Measurements from ENCODE around the gene C10orf53. TPM values are rescaled to one million over a fixed set of nuclear protein-coding genes. Genes with fewer than 3 reads are reported as not detected.

The C10orf53 gene
- total and polyA plus RNA-seq, 10 of the 15 experiments (the other 5 are each of a cell fraction or from before 2014, with no cell fraction given): not detected

DNA sequence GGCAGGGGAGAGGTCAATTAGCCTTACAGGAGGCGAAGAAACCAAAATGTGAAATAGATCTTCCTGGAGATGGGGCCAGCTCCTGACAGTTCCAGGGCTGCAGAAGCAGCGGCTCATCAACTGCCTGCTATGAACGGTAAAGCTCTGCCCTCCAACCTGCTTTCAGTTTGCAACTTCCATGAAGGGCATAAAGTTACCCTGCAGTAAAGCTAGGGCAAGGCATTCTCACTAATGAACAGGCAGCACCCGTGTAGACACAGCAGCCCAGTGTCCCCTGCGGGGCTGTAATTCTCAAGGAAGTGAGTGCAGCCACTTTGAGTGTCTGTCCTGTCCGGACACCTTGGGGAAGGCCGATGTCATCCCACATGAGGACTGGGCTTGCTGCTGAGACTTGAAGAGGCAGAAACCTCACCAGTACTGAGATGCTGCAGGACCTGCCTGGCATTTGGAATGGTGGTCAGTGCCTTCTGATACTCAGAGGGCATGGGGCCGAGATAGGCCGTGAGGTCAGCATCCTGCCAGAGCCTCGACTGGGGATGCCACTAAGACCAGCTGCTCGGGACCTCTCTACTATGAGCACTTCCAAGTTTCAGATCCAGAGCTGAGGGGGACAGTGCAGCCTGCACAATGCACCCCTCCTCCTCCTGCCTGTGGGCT lies 26.1 kb upstream of the C10orf53 start:
- no peak overlapping the region for H2AFZ ChIP-seq (ENCODE audit: control insufficient read depth, low read depth, low read length)
- SMC1A ChIA-PET (ENCODE audit: uncharacterized antibody, unreplicated experiment): no interaction called here
- intact Hi-C loops (cut with micrococcal nuclease; ENCODE audit: unreplicated experiment): no loop called here
- FAIRE-seq (no peak), ATAC-seq (no peak), DNase-seq (ENCODE audit: low read depth, low spot score) (no peak)
- no peaks in the 10 kb centered on the region; the same call in 2 of the 3 replicates for H3K9me3 ChIP-seq (replicated peaks; ENCODE audit: control insufficient read depth, insufficient read depth, low read length)
- no TSS peak for BruUV-seq (replicated peaks)
- H3K4me1 ChIP-seq (ENCODE audit: control insufficient read depth, insufficient read depth, low read length): no peaks in the 10 kb centered on the region
- RAD21 ChIA-PET (ENCODE audit: unreplicated experiment): no interaction called here
- no peaks in the 10 kb centered on the region for H4K20me1 ChIP-seq (ENCODE audit: control insufficient read depth, insufficient read depth)
- CTCF ChIA-PET: no interaction called here
- H3K4me2 ChIP-seq (ENCODE audit: control insufficient read depth, insufficient read depth): no peak overlapping the region
- POLR2A ChIA-PET: no interaction called here
- H3K79me2 ChIP-seq (ENCODE audit: control insufficient read depth, insufficient read depth, low read length): no peaks in the 10 kb centered on the region
- WGBS (ENCODE audit: insufficient coverage, insufficient replicate concordance, low lambda C conversion rate, missing lambda C conversion rate): 34% methylated on average over 10 of the region's 11 CpGs
- in situ Hi-C loops (cut with MboI): no loop called here
- no peaks in the 10 kb centered on the region for H3K27me3 ChIP-seq (replicated peaks in 1 of 2; ENCODE audit: control insufficient read depth in 2 of 2, insufficient read depth in 2 of 2, low read length in 1 of 2)
- H3K36me3 ChIP-seq (ENCODE audit: control insufficient read depth in 2 of 2, insufficient read depth in 2 of 2, low read length in 1 of 2): no peaks in the 10 kb centered on the region
- H3K4me3 ChIP-seq: no peak overlapping the region
- H3K27ac ChIP-seq (ENCODE audit: control insufficient read depth, insufficient read depth): no peak overlapping the region
- no peak overlapping the region for H3K9ac ChIP-seq (ENCODE audit: control insufficient read depth, insufficient read depth, low read length)
- TF ChIP-seq NR2C1 (IDR thresholded peaks at IDR 0.05) (no peak), HDAC2 (IDR thresholded peaks at IDR 0.05) (no peak), KLF5 (IDR thresholded peaks at IDR 0.05; ENCODE audit: partially characterized antibody) (no peak), STAT3 (IDR thresholded peaks at IDR 0.05; ENCODE audit: low read depth, low read length) (no peak), CBFB (IDR thresholded peaks at IDR 0.05; ENCODE audit: low read depth) (no peak), HDGF (IDR thresholded peaks at IDR 0.05) (no peak), E4F1 (IDR thresholded peaks at IDR 0.05; ENCODE audit: borderline replicate concordance, partially characterized antibody) (no peak), MEF2A (IDR thresholded peaks at IDR 0.05; ENCODE audit: insufficient read depth, low read depth, low read length) (no peak), RELB (IDR thresholded peaks at IDR 0.05; ENCODE audit: low read depth) (no peak), ATF2 (IDR thresholded peaks at IDR 0.05; ENCODE audit: low read length) (no peak), TBL1XR1 (IDR thresholded peaks at IDR 0.05; ENCODE audit: low read depth, low read length) (no peak), RELA (IDR thresholded peaks at IDR 0.05; ENCODE audit: borderline replicate concordance, partially characterized antibody) (no peak)
- TF ChIP-seq, protein P1, sequence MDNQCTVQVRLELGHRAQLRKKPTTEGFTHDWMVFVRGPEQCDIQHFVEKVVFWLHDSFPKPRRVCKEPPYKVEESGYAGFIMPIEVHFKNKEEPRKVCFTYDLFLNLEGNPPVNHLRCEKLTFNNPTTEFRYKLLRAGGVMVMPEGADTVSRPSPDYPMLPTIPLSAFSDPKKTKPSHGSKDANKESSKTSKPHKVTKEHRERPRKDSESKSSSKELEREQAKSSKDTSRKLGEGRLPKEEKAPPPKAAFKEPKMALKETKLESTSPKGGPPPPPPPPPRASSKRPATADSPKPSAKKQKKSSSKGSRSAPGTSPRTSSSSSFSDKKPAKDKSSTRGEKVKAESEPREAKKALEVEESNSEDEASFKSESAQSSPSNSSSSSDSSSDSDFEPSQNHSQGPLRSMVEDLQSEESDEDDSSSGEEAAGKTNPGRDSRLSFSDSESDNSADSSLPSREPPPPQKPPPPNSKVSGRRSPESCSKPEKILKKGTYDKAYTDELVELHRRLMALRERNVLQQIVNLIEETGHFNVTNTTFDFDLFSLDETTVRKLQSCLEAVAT (IDR thresholded peaks at IDR 0.05): no peak
- TF ChIP-seq, protein P2, sequence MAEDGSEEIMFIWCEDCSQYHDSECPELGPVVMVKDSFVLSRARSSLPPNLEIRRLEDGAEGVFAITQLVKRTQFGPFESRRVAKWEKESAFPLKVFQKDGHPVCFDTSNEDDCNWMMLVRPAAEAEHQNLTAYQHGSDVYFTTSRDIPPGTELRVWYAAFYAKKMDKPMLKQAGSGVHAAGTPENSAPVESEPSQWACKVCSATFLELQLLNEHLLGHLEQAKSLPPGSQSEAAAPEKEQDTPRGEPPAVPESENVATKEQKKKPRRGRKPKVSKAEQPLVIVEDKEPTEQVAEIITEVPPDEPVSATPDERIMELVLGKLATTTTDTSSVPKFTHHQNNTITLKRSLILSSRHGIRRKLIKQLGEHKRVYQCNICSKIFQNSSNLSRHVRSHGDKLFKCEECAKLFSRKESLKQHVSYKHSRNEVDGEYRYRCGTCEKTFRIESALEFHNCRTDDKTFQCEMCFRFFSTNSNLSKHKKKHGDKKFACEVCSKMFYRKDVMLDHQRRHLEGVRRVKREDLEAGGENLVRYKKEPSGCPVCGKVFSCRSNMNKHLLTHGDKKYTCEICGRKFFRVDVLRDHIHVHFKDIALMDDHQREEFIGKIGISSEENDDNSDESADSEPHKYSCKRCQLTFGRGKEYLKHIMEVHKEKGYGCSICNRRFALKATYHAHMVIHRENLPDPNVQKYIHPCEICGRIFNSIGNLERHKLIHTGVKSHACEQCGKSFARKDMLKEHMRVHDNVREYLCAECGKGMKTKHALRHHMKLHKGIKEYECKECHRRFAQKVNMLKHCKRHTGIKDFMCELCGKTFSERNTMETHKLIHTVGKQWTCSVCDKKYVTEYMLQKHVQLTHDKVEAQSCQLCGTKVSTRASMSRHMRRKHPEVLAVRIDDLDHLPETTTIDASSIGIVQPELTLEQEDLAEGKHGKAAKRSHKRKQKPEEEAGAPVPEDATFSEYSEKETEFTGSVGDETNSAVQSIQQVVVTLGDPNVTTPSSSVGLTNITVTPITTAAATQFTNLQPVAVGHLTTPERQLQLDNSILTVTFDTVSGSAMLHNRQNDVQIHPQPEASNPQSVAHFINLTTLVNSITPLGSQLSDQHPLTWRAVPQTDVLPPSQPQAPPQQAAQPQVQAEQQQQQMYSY (CRISPR knock-in tag; IDR thresholded peaks at IDR 0.05): no peak

Measured in GM12878 (cell line).